Measurements from ENCODE around the gene KRT13. TPM values are rescaled to one million over a fixed set of nuclear protein-coding genes. Genes with fewer than 3 reads are reported as not detected.

The KRT13 gene
- total RNA-seq, 1 experiment from 2014 or later: 45.7 TPM

DNA sequence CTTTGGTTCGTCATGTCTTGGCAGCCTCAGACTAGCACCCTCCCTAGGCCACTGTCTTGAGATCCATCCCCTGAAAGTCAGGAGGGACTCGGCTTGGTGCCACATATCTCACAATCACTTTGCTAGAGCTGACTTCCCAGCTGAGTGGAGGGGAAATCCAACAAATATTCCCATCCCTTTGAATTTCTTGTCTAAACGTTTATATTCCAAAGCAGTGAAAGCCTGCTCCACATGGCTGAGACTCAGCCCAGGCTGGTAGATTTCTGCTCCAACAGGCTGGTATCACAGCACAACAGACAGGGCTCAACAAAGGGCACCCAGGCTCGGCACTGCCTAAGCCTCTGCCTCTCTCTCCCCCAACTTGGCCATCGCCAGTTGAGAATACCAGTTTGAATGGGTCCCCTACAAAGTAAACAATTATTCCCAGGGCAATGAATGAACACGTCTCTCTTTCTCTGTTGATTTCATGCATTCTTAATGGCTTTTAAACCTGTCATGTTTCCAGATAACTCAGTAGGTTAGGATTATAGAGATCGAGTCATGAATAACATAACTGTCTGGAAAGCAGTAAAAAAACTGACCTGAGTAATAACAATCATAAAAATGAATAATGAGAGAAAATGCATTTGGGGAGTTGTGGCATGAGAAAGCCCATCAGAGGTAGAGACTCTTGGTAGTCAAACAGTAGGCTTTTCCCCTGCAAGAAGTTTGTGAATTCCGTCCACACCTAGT lies 1.0 kb downstream of the KRT13 start:
- intact Hi-C loops (cut with micrococcal nuclease; ENCODE audit: unreplicated experiment): no loop called here
- Mint-ChIP-seq H3K36me3 (ENCODE audit: insufficient read depth, unreplicated experiment) (peaks cover 25% of the 10 kb centered on the region), H3K27ac (ENCODE audit: unreplicated experiment) (no peak overlapping the region), H3K4me1 (ENCODE audit: low read depth, unreplicated experiment) (peaks cover 40% of the 10 kb centered on the region), H3K27me3 (ENCODE audit: unreplicated experiment) (no peaks in the 10 kb centered on the region), H3K4me3 (ENCODE audit: low read depth, unreplicated experiment) (no peak overlapping the region), H3K9me3 (ENCODE audit: low read depth, unreplicated experiment) (no peaks in the 10 kb centered on the region)
- no peak for DNase-seq
- CTCF ChIA-PET: interaction anchor here (1.5 to 1.9 kb wide), 2 partner anchors 17 to 44 kb away, joined by 3 to 5 read pairs; no protein-coding TSS in a partner anchor
- no TSS peak for BruUV-seq (replicated peaks)
- TF ChIP-seq, protein P1, sequence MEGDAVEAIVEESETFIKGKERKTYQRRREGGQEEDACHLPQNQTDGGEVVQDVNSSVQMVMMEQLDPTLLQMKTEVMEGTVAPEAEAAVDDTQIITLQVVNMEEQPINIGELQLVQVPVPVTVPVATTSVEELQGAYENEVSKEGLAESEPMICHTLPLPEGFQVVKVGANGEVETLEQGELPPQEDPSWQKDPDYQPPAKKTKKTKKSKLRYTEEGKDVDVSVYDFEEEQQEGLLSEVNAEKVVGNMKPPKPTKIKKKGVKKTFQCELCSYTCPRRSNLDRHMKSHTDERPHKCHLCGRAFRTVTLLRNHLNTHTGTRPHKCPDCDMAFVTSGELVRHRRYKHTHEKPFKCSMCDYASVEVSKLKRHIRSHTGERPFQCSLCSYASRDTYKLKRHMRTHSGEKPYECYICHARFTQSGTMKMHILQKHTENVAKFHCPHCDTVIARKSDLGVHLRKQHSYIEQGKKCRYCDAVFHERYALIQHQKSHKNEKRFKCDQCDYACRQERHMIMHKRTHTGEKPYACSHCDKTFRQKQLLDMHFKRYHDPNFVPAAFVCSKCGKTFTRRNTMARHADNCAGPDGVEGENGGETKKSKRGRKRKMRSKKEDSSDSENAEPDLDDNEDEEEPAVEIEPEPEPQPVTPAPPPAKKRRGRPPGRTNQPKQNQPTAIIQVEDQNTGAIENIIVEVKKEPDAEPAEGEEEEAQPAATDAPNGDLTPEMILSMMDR (IDR thresholded peaks at IDR 0.05; ENCODE audit: unreplicated experiment): no peak

DNA sequence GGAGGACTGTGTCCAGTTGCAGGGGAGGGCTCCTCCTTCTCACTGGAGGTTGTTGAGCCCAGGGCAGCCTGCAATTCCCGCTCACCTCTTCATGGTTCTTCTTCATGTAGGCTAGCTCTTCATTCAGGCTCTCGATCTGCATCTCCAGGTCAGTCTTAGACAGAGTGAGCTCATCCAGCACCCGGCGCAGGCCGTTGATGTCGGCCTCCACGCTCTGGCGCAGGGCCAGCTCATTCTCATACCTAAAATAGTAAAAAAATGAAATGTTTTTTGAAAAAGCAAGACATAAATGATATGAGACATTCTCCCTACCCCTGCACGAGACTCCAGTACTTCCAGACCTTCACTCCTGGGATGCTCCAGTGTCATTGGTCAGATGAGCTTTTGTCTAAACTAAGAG lies 2.2 kb downstream of the KRT13 start:
- intact Hi-C loops (cut with micrococcal nuclease; ENCODE audit: unreplicated experiment): no loop called here
- CTCF ChIA-PET: interaction anchor here (0.5 to 1.9 kb wide), 3 partner anchors 19 to 45 kb away, joined by 3 to 5 read pairs (median 3); no protein-coding TSS in a partner anchor
- no peak for DNase-seq
- BruUV-seq (replicated peaks): no TSS peak
- Mint-ChIP-seq H3K4me1 (ENCODE audit: low read depth, unreplicated experiment) (peaks cover 53% of the 10 kb centered on the region), H3K27me3 (ENCODE audit: unreplicated experiment) (no peaks in the 10 kb centered on the region), H3K27ac (ENCODE audit: unreplicated experiment) (no peak overlapping the region), H3K36me3 (ENCODE audit: insufficient read depth, unreplicated experiment) (peaks cover 19% of the 10 kb centered on the region), H3K9me3 (ENCODE audit: low read depth, unreplicated experiment) (no peaks in the 10 kb centered on the region), H3K4me3 (ENCODE audit: low read depth, unreplicated experiment) (no peak overlapping the region)
- TF ChIP-seq, protein P1 (IDR thresholded peaks at IDR 0.05; ENCODE audit: unreplicated experiment): no peak

DNA sequence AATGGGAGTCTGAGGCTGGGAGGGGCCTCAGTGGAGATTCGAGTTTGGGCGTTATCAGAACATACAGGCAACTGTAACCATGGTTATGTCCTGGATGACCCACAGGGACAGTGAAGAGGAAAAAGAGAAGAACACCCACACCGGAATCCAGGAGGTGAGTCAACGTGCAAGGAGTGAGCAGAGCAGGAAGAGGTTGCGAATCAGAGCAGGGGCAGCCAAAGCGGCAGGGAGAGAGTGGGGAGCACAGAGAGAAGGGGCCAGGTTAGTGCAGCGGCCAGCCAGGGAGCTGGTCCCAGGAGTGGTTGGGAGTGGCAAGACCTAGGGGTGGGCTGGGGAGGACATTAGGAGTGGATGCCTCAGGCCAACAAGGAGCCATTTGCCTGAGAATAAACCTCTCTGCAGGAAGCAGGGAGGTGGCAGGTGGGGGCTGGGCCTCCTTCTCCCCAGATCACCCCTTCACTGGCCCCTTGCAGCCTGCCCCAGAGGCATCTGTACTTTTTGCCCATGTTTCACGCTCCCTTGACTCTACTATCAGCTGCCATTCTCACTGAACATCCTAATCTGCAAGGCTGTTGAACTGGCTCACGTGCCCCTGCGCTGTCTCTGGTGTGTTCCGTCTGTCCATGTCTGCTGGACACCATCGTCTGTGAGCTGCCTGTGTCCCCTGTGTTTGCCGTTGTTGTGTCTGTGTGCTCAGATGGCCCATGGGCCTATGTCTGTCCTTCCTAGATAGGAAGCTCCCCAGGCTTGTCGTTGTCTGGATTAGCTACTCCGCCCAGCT lies 5.1 kb downstream of the KRT13 start:
- H3K27me3 Mint-ChIP-seq (ENCODE audit: unreplicated experiment): no peaks in the 10 kb centered on the region
- TF ChIP-seq, protein P1 (IDR thresholded peaks at IDR 0.05; ENCODE audit: unreplicated experiment): no peak
- peaks cover 15% of the 10 kb centered on the region for H3K36me3 Mint-ChIP-seq (ENCODE audit: insufficient read depth, unreplicated experiment)
- peaks cover 46% of the 10 kb centered on the region for H3K4me1 Mint-ChIP-seq (ENCODE audit: low read depth, unreplicated experiment)
- H3K9me3 Mint-ChIP-seq (ENCODE audit: low read depth, unreplicated experiment): no peaks in the 10 kb centered on the region
- H3K27ac Mint-ChIP-seq (ENCODE audit: unreplicated experiment): peak overlapping the region; percentile 46
- BruUV-seq (replicated peaks): no TSS peak
- CTCF ChIA-PET: interaction anchor here (0.7 to 1.3 kb wide), 3 partner anchors 22 to 49 kb away, joined by 3 to 4 read pairs (median 4); no protein-coding TSS in a partner anchor
- intact Hi-C loops (cut with micrococcal nuclease; ENCODE audit: unreplicated experiment): no loop called here
- peak; percentile 66 for DNase-seq
- no peak overlapping the region for H3K4me3 Mint-ChIP-seq (ENCODE audit: low read depth, unreplicated experiment)

DNA sequence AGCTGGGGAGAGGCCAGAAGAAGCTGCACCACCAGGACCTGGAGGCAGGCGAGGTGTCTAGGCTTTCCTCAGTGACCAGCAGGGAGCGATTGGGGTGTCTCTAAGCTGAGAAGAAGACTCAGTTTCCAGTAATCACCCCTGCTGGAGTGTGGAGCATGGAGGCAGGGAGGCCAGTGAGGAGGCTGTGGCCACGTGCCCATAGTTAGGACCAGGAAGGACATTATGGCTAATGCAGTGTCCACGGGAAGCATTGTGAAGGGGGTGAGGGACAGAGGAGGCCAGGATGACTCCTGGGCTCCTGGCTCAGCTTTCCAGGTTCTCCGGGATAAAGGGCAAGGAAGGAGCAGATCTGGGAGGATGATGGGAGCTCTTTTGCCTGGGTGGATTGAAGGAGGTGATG lies 5.7 kb downstream of the KRT13 start:
- BruUV-seq (replicated peaks): no TSS peak
- intact Hi-C loops (cut with micrococcal nuclease; ENCODE audit: unreplicated experiment): loop anchor here (5.0 to 10.0 kb wide), 4 partner anchors 85 to 697 kb away; no protein-coding TSS in a partner anchor
- Mint-ChIP-seq H3K36me3 (ENCODE audit: insufficient read depth, unreplicated experiment) (peaks cover 15% of the 10 kb centered on the region), H3K4me1 (ENCODE audit: low read depth, unreplicated experiment) (peaks cover 53% of the 10 kb centered on the region), H3K9me3 (ENCODE audit: low read depth, unreplicated experiment) (no peaks in the 10 kb centered on the region), H3K4me3 (ENCODE audit: low read depth, unreplicated experiment) (no peak overlapping the region), H3K27me3 (ENCODE audit: unreplicated experiment) (no peaks in the 10 kb centered on the region), H3K27ac (ENCODE audit: unreplicated experiment) (peak overlapping the region; percentile 46)
- TF ChIP-seq, protein P1 (IDR thresholded peaks at IDR 0.05; ENCODE audit: unreplicated experiment): no peak
- DNase-seq: no peak
- CTCF ChIA-PET: interaction anchor here (0.6 to 1.3 kb wide), 5 partner anchors 14 to 50 kb away, joined by 3 to 4 read pairs (median 3); partner anchors contain the start of gene KRT19
